H1 (cell line): ENCODE data around the gene ZNF746.

ENCODE experiments used
- CREB1 ChIP-seq: IDR thresholded peaks from 2 replicates; pipeline ENCODE4 v1.6.1; 2012; ENCODE audit warnings: inconsistent platforms
- CTCF ChIP-seq, 3 experiments: IDR thresholded peaks; 1 replicate in 2 of 3; 2 replicates in 1 of 3; pipeline versions ENCODE4 v1.5.1 to v1.6.1; 2011; ENCODE audit warnings: low read length in 3 of 3, mild to moderate bottlenecking in 3 of 3, inconsistent platforms in 2 of 3, low read depth in 1 of 3, moderate library complexity in 1 of 3; ENCODE audit not compliant: insufficient read depth in 1 of 3; ENCODE audit errors: control extremely low read depth in 1 of 3
- FOSL1 ChIP-seq: IDR thresholded peaks from 2 replicates; pipeline ENCODE4 v1.6.1; 2011; ENCODE audit warnings: mild to moderate bottlenecking, low read depth, low read length, moderate library complexity; ENCODE audit not compliant: insufficient read depth
- GTF2F1 ChIP-seq: IDR thresholded peaks from 2 replicates; pipeline ENCODE4 v1.6.1; 2012; ENCODE audit warnings: low read depth, low read length, improper control_type of control experiment, borderline replicate concordance
- HDAC2 ChIP-seq, 2 experiments: fragments of 300-600 bp in 1 of 2; sonication (generic) in 1 of 2; IDR thresholded peaks; 2 replicates each; pipeline ENCODE4 v1.6.1; 2011 to 2012; ENCODE audit warnings: low read depth in 2 of 2, low read length in 2 of 2, mild to moderate bottlenecking in 2 of 2, moderate library complexity in 2 of 2, borderline replicate concordance in 1 of 2, inconsistent platforms in 1 of 2
- KDM5A ChIP-seq: fragments of 200-600 bp; IDR thresholded peaks from 2 replicates; pipeline ENCODE4 v1.7.1; 2012; ENCODE audit warnings: mild to moderate bottlenecking, low read length, inconsistent platforms, mixed read lengths
- RNF2 ChIP-seq: fragments of 200-900, 300-1000 bp; sonication (generic); IDR thresholded peaks from 2 replicates; pipeline ENCODE4 v1.7.1; 2016; ENCODE audit warnings: borderline replicate concordance, low read depth, mild to moderate bottlenecking, antibody characterized with exemption, low read length; ENCODE audit not compliant: poor library complexity, severe bottlenecking; ENCODE audit errors: missing control alignments
- RXRA ChIP-seq: IDR thresholded peaks from 2 replicates; pipeline ENCODE4 v1.6.1; 2011; ENCODE audit warnings: low read depth, mild to moderate bottlenecking, low read length, moderate library complexity; ENCODE audit not compliant: insufficient read depth

- TF ChIP-seq CTCF (IDR thresholded peaks at IDR 0.05; ENCODE audit: control extremely low read depth in 1 of 3, insufficient read depth in 1 of 3, low read depth in 1 of 3, low read length in 3 of 3) (no peak), HDAC2 (IDR thresholded peaks at IDR 0.05; ENCODE audit: borderline replicate concordance in 1 of 2, low read depth in 2 of 2, low read length in 2 of 2) (no peak), RNF2 (no peak), KDM5A (no peak), CREB1 (no peak), GTF2F1 (no peak), RXRA (no peak), FOSL1 (no peak)
Observed at GRCh38 chr7:149479568-149479967, 18.0 kb downstream of the ZNF746 start.
